Psoas muscle (tissue), 8 donors: ENCODE results near the gene PALMD. TPM values are rescaled to one million over a fixed set of nuclear protein-coding genes. Genes with fewer than 3 reads are reported as not detected.

ENCODE experiments used
- ATAC-seq, 4 donors: fragments of 200-7000 bp; cut with Tn5 transposase; one replicate each; pipeline ENCODE4 v1.9.1; 2020; ENCODE audit warnings: moderate library complexity in 3 of 4, mild to moderate bottlenecking in 2 of 4
- DNase-seq, 2 donors: peaks; one replicate each; pipeline ENCODE4 v3.0.0-alpha.2; 2020
- H3K27ac ChIP-seq: fragments of 200-600 bp; one replicate; pipeline ENCODE4 v1.8.0; 2022
- H3K27me3 ChIP-seq, 3 donors: fragments of 200-600 bp in 1 of 3; one replicate each; pipeline versions ENCODE4 v1.6.1 to v1.8.0; 2013 to 2022; ENCODE audit warnings: low read length in 2 of 3, mild to moderate bottlenecking in 2 of 3, moderate library complexity in 1 of 3; ENCODE audit not compliant: insufficient read depth in 3 of 3
- H3K36me3 ChIP-seq, 2 donors: fragments of 200-600 bp in 1 of 2; one replicate each; pipeline versions ENCODE4 v1.6.1 to v1.8.0; 2013 to 2022; ENCODE audit warnings: low read depth in 1 of 2, mild to moderate bottlenecking in 1 of 2, moderate library complexity in 1 of 2; ENCODE audit not compliant: insufficient read depth in 1 of 2
- H3K4me1 ChIP-seq: fragments of 200-600 bp; one replicate; pipeline ENCODE4 v1.8.0; 2022
- H3K4me3 ChIP-seq: fragments of 200-600 bp; one replicate; pipeline ENCODE4 v1.8.0; 2022; ENCODE audit warnings: mild to moderate bottlenecking
- H3K9me3 ChIP-seq: fragments of 200-600 bp; one replicate; pipeline ENCODE4 v1.8.0; 2022
- CTCF ChIP-seq: fragments of 200-600 bp; IDR thresholded peaks from one replicate; pipeline ENCODE4 v1.8.0; 2022; ENCODE audit warnings: antibody characterized with exemption
- WGBS, 3 donors: extraction: QIAGEN DNeasy Blood & Tissue Kit; methylation state at CpG; one replicate each; pipeline versions ENCODE4 v1.1.6 to v1.1.7; 2013; 5-methylcytosine and 5-hydroxymethylcytosine counted together
- intact Hi-C, 2 donors: fragments of 100-400 bp; cut with DNase I; formaldehyde crosslinking; loops; one replicate each; pipeline versions ENCODE4 v1.11.0 to v1.14.2; 2022
- polyA plus RNA-seq, 3 donors: library from polyadenylated mRNA; stranded (reverse); fragments of 200-250 nt; gene quantifications; one replicate each; pipeline ENCODE4 v1.2.3, GENCODE V29; 2013
- total RNA-seq, 4 donors: library from RNA; stranded (reverse); fragmentation: NEBNext Ultra II Directional in 2 of 4; extraction: Animal tissue kit (Norgen Biotek cat#: 25700) in 2 of 4; gene quantifications; one replicate each; pipeline versions ENCODE4 v1.2.1 to v1.2.4, GENCODE V29; 2021 to 2023
- donor health status: healthy with polysubstance abuse.
- donor health status: DM: no; HTN: no; CAD: no; lungs with moderate emphysema.
- donor health status: Bipolar disorder and iron deficiency.
- donor health status: healthy.
- donor health status: DM: yes; HTN: yes; CAD: no.
- donor health status: DM: no; HTN: no; CAD: no.
- donor health status: DM: no; HTN: no; CAD: no.
- donor health status: DM: yes; HTN: yes; CAD: no.

The PALMD gene
- total and polyA plus RNA-seq, 7 donors: 46.2 to 219 (median 101) TPM

- no peak overlapping the region for H3K4me3 ChIP-seq
- DNase-seq (no peak), ATAC-seq (no peak)
- TF ChIP-seq CTCF: no peak
- no peak overlapping the region for H3K27ac ChIP-seq
- H3K4me1 ChIP-seq: no peaks in the 10 kb centered on the region
- no peaks in the 10 kb centered on the region for H3K36me3 ChIP-seq
- intact Hi-C loops: no loop called here
- H3K27me3 ChIP-seq: no peaks in the 10 kb centered on the region
- 63 to 67% (median 65%) methylated on average over 4 of the region's 4 CpGs for WGBS, 3 donors
- no peaks in the 10 kb centered on the region for H3K9me3 ChIP-seq
These were observed 26.3 kb upstream of the PALMD start for GRCh38 chr1:99619583-99619982.

DNA sequence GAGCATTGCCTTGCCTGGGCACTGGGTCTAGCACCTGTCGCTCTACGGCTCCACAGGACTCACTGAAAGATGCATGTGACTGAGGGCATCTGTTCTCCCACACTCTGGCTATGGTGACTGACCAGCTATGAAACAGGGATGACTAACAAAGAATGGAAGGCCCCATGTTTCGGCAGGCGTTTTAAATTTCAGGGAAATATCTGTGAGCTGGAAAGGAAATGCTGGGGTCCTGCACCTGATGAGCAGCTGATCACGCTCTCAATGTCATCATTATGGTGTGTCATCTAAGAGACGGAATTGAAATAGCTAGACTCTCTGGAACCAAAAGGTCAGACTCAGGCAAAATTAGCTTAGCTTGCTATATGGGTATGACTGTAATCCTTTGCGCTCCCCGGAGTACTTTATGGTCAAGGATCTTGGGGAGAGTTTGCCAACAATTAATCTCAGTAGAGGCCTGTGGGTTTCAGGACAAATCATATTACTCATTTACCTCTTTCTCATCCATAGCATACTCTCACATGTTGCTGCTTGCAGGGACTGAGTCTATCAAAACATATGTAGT, 24.5 kb upstream of the PALMD start:
- Histone ChIP-seq H3K4me3 (no peak overlapping the region), H3K9me3 (no peaks in the 10 kb centered on the region), H3K36me3 (no peaks in the 10 kb centered on the region), H3K27ac (peak overlapping the region; percentile 62), H3K4me1 (no peaks in the 10 kb centered on the region), H3K27me3 (no peaks in the 10 kb centered on the region)
- no peak for TF ChIP-seq CTCF
- 46 to 72% (median 58%) methylated on average over 8 of the region's 8 CpGs for WGBS, 3 donors
- DNase-seq (peak in 1 of 2 donors; percentile 23), ATAC-seq (peak; percentile 90 to 97 (median 94))
- intact Hi-C loops: no loop called here

GRCh38 chr1:99622702-99623347, 23.1 kb upstream of the PALMD start:
- no peaks in the 10 kb centered on the region for H3K4me1 ChIP-seq
- H3K27me3 ChIP-seq: no peaks in the 10 kb centered on the region
- DNase-seq: no peak
- TF ChIP-seq CTCF: no peak
- intact Hi-C loops: no loop called here
- 93 to 98% (median 95%) methylated on average over 4 of the region's 4 CpGs for WGBS, 3 donors
- no peak overlapping the region for H3K27ac ChIP-seq
- no peaks in the 10 kb centered on the region for H3K36me3 ChIP-seq
- no peak for ATAC-seq
- no peak overlapping the region for H3K4me3 ChIP-seq
- no peaks in the 10 kb centered on the region for H3K9me3 ChIP-seq

GRCh38 chr1:99623554-99623953, 22.4 kb upstream of the PALMD start:
- ATAC-seq: no peak
- 41 to 49% (median 44%) methylated on average over 4 of the region's 4 CpGs for WGBS, 3 donors

More at GRCh38 chr1:99623554-99623953, 22.4 kb upstream of the PALMD start:
- Histone ChIP-seq H3K4me1 (no peaks in the 10 kb centered on the region), H3K27me3 (no peaks in the 10 kb centered on the region), H3K36me3 (no peaks in the 10 kb centered on the region), H3K9me3 (no peaks in the 10 kb centered on the region), H3K27ac (no peak overlapping the region), H3K4me3 (no peak overlapping the region)
- intact Hi-C loops: no loop called here
- no peak for DNase-seq
- no peak for TF ChIP-seq CTCF
